Stomach (tissue), 4 donors: ENCODE data around the gene GPR143.

Source experiments
- CTCF ChIP-seq, 7 experiments: fragments of 450-650 bp in 4 of 7; fragments of 200-600 bp in 3 of 7; sonication (generic) in 3 of 7; IDR thresholded peaks; one replicate each; pipeline ENCODE4 v1.5.1; 2016 to 2019; ENCODE audit warnings: antibody characterized with exemption in 7 of 7, control low read depth in 2 of 7, mild to moderate bottlenecking in 1 of 7
- POLR2A ChIP-seq, 4 donors: fragments of 450-650 bp; IDR thresholded peaks; one replicate each; pipeline ENCODE4 v1.6.1; 2016; ENCODE audit warnings: antibody characterized with exemption in 4 of 4, control low read depth in 2 of 4, mild to moderate bottlenecking in 1 of 4, moderate library complexity in 1 of 4

GRCh38 chrX:9772943-9773342, 7.3 kb upstream of the GPR143 start:
- no peak for TF ChIP-seq POLR2A (IDR thresholded peaks at IDR 0.05)
- no peak for TF ChIP-seq CTCF (IDR thresholded peaks at IDR 0.05)
